Measurements from ENCODE around the gene CYP1A2.

CYP1A2 gene

GRCh38 chr15:74794970-74795349 lies 46.3 kb downstream of the CYP1A2 start:
- TF ChIP-seq CTCF (IDR thresholded peaks at IDR 0.05; ENCODE audit: insufficient read depth, low read length, missing control alignments): no peak
- ChIA-PET CTCF (interaction anchor here (1.1 to 9.6 kb wide), 9 partner anchors 6 to 160 kb away, joined by 3 to 136 read pairs (median 6); partner anchors contain the start of gene CSK), POLR2A (no interaction called here)
- H3K4me3 ChIP-seq (ENCODE audit: low read depth, low read length): no peak overlapping the region
- no peak for DNase-seq (ENCODE audit: low read depth, low spot score)

GRCh38 chr15:74795966-74796625 lies 47.5 kb downstream of the CYP1A2 start:
- TF ChIP-seq CTCF (IDR thresholded peaks at IDR 0.05; ENCODE audit: insufficient read depth, low read length, missing control alignments): no peak
- H3K4me3 ChIP-seq (ENCODE audit: low read depth, low read length): no peak overlapping the region
- ChIA-PET CTCF (interaction anchor here (1.0 to 10.9 kb wide), 5 partner anchors 6 to 25 kb away, joined by 3 to 136 read pairs (median 106); partner anchors contain the start of gene CSK), POLR2A (no interaction called here)
- DNase-seq (ENCODE audit: low read depth, low spot score): no peak

DNA sequence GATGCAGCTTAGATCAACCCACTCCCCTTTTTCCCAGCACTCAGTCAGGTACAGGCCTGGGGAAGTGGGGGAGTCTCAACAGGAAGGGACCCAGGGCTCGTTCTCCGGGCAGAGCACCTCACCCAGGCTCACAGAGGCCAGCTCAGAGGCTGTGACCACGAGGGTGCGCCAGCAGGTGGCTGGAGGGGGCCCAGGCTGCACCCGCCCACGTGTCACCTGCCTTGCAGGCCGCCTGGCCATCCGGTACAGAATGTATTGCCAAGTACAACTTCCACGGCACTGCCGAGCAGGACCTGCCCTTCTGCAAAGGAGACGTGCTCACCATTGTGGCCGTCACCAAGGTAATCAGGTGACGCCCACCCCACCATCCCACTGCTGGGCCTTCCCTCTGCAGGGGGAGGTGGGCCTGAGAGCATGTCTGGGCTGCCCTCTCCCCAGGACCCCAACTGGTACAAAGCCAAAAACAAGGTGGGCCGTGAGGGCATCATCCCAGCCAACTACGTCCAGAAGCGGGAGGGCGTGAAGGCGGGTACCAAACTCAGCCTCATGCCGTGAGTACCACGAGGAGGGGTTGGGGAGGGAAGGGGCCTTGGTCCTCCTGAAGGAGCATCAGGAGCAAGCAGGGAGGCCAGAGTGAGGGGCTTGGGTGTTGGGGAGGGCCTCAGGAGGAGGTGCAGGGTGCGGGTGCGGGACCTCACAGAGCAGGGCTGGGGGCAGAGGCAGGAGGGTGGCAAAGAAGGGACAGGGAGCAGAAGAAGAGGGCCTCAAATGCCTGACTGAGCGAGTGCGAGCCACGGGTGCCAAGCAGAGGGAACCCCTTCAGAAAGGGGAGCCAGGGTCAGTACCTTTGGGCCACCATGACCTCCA lies 50.0 kb downstream of the CYP1A2 start:
- no peak for TF ChIP-seq CTCF (IDR thresholded peaks at IDR 0.05; ENCODE audit: insufficient read depth, low read length, missing control alignments)
- POLR2A ChIA-PET: no interaction called here
- CTCF ChIA-PET: interaction anchor here (1.2 to 10.9 kb wide), 12 partner anchors 8 to 151 kb away, joined by 3 to 136 read pairs (median 32); partner anchors contain the start of genes CSK and LMAN1L

GRCh38 chr15:74799255-74799855 lies 50.7 kb downstream of the CYP1A2 start:
- DNase-seq (ENCODE audit: low read depth, low spot score): no peak
- H3K4me3 ChIP-seq (ENCODE audit: low read depth, low read length): no peak overlapping the region
- ChIA-PET POLR2A (no interaction called here), CTCF (interaction anchor here (0.6 to 10.9 kb wide), 20 partner anchors 9 to 176 kb away, joined by 3 to 136 read pairs (median 4); partner anchors contain the start of genes CPLX3, CSK, LMAN1L and ULK3)
- TF ChIP-seq CTCF (IDR thresholded peaks at IDR 0.05; ENCODE audit: insufficient read depth, low read length, missing control alignments): no peak

More for the DNA sequence above, 50.0 kb downstream of the CYP1A2 start:
- H3K4me3 ChIP-seq (ENCODE audit: low read depth, low read length): no peak overlapping the region
- DNase-seq (ENCODE audit: low read depth, low spot score): no peak

DNA sequence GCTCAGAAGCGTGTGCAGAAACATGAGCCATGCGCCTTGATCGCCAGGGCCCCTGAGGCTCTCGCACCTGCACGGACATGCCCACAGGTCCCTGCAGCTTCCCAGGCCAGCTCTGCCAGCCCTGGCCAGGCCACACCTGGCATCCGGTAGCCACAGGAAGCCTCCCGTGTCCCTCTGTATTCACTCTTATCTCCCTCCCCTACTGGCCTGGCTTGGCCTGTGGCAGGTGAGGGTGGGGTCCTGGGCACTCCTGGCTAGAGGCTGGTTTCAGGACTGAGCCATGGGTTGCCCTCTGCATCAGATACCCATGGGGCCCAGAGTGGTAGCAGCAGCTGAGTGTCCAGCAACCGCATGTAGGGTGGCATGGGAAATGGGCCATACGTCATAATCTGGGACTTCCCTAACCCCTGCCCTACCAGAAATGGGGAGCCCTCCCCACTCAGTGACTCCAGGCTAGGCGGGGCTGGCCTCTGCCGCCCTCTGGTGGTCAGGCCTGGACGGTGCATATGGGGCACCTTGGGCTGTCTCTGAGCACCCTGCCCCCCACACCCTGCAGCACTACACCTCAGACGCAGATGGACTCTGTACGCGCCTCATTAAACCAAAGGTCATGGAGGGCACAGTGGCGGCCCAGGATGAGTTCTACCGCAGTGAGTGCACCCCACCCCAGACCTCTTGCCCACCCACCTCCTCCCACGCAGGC lies 51.4 kb downstream of the CYP1A2 start:
- no peak for DNase-seq (ENCODE audit: low read depth, low spot score)
- CTCF ChIA-PET: interaction anchor here (0.6 to 10.9 kb wide), 24 partner anchors 10 to 177 kb away, joined by 3 to 136 read pairs (median 4); partner anchors contain the start of genes CPLX3, CSK, LMAN1L and ULK3
- H3K4me3 ChIP-seq (ENCODE audit: low read depth, low read length): no peak overlapping the region
- TF ChIP-seq CTCF (IDR thresholded peaks at IDR 0.05; ENCODE audit: insufficient read depth, low read length, missing control alignments): peak; percentile 97
- POLR2A ChIA-PET: no interaction called here

Data from AG04449 (cell line).